GM18498 (cell line): ENCODE measurements around the gene GLIPR2.
"Not testable (repeated sequence)": the region's sequence is repeated elsewhere in the genome, so short reads cannot be mapped to it uniquely, and the experiment has no call there.

Source experiments
- ATAC-seq: cut with Tn5 transposase; IDR thresholded peaks from one replicate; pipeline ENCODE4 v1.9.1; 2021; ENCODE audit warnings: mild to moderate bottlenecking, moderate library complexity; ENCODE audit not compliant: unreplicated experiment

The GLIPR2 gene

GRCh38 chr9:36121971-36122370 is 14.6 kb upstream of the GLIPR2 start:
- ATAC-seq = no peak

DNA sequence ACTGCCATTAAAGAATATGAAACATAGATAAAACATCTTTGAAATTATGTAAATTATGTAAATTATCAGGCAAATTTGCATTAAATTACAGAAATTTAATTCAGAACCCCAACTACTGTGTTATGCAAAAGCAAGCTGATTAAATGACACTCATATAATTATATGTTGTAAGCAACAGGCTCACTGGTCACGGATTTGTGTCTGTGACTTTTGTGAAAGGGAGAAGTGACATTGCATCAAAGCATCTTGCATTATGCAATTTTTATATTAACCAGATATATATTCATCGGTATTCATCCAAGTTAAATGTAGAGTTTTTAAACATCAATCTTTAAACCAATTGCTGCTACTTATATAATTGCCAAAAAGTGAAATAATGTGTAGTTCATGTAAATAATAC is 13.0 kb upstream of the GLIPR2 start:
- no peak for ATAC-seq

- ATAC-seq = no peak
Observed at GRCh38 chr9:36125062-36125855, 11.3 kb upstream of the GLIPR2 start.

DNA sequence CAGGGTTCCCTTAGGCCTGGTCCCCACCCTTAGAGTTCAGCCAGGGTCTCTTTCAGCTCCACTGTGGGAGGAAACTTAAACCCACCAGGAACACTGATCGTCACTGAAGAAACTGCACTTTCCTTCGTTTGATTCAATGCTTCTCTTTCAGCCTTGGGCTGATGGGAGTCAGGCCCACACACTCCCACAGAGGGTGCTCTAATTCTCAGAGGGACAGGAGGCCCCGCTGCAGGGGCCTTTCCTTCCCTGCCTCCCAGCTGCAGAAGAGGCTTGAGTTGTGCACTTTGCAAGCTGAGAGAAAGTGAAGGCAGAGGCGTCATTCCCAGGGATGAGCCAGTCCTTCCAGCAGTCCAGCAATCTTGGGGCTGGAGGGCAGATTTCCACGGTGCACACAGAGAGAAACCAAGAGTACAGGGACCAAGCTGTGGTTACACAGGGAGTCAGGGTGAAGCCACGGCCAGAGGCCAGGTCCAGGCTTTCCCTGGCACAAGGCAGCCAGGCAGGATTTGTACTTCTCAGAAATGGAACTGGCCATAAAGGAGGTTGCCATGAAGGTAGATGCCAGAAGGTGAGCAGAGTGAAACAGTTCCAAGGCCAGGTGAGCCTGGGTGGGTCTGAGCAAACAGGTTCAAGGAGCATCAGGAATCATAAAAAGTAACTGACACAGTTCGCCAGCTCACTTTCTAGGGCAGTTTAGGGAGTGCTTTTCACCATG is 10.4 kb upstream of the GLIPR2 start:
- no peak for ATAC-seq

DNA sequence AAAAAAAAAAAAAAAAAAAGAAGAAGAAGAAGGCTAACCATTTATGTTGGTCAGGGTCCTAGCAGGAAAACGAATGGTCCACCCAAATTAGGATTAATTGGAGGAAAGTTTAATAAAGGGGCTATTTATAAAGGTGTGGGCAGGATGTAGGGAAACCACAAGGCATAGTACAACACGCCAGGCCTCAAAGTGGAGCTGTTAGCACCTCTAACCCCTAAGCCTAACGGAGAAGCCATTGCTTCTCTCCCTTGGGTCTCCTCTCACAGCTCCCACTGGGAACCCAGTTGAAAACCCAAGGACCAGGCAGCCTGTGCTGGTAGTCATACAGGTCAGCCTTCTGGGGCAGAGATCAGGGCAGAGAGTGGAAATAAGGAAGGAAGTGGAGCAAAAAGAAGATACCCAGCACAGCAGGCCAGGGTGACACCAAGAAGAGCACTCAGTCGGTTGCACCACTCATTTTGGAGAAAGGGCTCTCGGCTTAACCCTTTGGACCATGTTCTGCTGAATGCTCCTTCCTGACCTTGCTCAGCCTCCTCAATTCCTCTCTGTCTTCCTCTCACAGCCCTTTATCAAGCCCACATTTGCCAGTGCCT is 8.8 kb upstream of the GLIPR2 start:
- no peak for ATAC-seq

GRCh38 chr9:36128349-36128748 is 8.2 kb upstream of the GLIPR2 start:
- no peak for ATAC-seq

GRCh38 chr9:36129139-36129538 is 7.4 kb upstream of the GLIPR2 start:
- no peak for ATAC-seq

DNA sequence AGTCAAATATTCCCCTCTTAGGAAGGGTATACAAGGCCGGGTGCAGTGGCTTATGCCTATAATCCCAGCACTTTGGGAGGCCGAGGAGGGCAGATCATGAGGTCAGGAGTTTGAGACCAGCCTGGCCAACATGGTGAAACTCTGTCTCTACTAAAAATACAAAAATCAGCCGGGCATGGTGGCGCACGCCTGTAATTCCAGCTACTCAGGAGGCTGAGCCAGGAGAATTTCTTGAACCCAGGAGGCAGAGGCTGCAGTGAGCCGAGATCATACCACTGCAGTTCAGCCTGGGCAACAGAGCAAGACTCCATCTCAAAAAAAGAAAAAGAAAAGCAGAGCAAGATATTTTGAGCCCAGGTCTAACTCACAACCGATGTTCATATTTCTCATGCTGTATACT is 4.9 kb upstream of the GLIPR2 start:
- ATAC-seq = not testable (repeated sequence)

- no peak for ATAC-seq
Observed at GRCh38 chr9:36132086-36132485, 4.4 kb upstream of the GLIPR2 start.

- ATAC-seq = no peak
Observed at GRCh38 chr9:36134761-36135505, 1.6 kb upstream of the GLIPR2 start.

DNA sequence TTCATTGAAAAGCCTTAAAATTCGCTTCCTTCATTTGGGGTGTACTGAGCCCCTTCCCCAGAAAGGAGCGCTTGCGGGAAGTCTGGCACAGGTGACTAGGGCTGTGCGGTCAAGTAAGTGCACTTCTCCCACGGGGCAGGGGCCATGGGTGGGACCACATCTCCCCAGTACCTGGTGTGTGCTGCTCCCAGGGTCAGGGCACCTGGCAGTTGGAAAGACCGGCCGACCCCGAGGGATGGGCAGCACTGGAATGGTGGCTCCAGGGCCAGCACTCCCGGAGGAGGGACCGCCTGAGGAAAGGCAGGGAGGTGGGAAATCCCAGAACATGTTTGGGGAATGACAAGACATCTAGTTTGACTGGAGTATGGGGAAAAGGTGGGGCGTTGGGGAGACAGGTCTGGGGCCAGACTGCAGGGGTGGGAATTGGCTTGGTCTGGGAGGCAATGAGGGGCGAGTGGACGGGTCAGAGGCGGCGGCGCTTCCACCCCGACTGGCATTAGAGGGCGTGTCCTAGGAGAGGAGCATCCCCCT is 727 bp upstream of the GLIPR2 start:
- no peak for ATAC-seq

DNA sequence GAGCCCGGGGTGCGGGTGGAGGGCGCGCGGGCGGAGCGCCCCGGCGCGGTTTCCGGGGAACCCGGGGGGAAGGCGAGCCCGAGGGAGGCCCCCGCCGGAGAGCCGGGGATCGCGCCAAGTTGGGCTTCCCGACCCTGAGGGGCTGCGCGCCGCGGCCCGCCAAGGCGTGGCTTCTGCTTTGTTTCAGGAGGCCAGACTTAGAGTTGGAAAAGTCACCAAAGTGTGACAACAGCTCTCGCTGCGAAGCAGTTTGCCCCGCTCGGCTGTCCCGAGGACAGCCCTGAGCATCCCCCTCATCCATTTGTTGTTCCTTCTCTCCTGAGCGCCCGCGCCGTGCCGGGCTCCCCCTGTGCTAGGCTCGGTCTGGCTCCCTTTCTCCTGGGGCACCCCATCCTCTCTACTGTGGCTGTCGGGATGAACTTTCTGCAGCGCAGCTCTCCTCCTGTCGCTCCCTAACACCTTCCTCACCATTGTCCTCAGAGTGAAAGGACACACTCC is 410 bp downstream of the GLIPR2 start:
- ATAC-seq = no peak

- no peak for ATAC-seq
Observed at GRCh38 chr9:36137392-36138004, 965 bp downstream of the GLIPR2 start.

DNA sequence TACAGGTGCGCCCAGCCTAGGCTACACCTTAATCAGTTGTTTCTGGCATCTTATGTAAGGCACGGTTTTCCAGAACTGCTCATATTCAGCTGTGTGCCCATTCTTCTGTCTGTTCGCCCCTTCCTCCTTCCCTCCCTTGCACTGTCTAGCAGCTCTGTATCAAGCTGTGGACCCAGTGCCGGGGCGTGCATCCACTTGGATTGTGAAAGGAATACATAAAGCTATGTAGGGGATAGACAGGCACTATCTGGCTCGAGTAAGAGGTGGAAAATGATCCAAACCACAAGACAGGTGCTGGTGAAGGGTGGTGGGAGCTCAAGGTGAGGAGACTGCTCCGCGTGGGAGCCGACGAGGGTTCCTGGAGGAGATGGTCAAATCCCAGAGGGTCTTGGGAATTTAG is 2.0 kb downstream of the GLIPR2 start:
- no peak for ATAC-seq

- no peak for ATAC-seq
Observed at GRCh38 chr9:36138901-36139300, 2.4 kb downstream of the GLIPR2 start.

DNA sequence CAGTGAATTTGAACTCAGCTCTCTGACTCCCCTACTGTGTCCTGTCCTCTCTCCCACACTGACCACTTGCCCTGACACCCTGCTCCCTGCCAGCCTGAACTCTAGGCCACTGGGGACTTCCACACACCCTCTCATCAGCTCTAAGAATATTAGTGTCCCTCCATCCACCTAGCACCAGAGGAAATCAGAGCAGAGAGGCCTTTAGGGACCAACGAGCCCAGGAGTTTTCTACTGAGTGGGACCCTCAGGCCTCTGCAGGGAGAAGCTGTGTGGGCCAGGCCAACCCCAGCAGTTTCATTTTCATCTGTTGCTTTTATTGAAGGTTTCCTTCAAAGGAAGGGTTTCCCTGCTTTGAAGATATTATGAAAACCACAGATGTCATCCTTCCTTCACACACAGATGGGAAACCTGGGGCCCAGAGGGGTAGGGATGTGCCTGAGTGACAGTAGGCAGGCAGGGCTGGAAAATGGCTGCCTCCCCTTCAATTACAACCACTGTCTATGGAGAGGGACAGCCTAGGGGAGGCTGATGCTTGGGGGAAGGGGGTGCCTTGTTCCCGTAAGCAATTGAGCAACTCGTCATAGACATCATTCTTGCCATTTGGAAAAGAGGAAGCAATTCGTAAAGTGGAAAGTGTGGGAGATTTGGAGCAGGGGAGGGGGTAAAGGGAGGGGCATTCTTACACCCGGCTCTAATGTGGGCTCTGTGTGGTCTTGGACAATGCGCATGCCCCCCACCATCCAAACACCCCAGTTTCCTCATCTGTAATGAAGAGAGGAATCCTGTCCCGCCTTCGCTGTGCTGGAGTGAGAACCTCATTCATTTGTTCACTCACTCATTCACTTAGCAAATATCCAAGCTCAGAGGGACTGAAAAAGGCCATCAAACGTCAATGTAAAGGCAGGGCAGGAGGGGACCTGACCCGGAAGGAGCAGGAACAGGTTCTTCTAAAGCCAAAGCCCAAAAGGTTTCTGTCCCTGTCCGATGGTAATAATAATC is 3.9 kb downstream of the GLIPR2 start:
- ATAC-seq = no peak

DNA sequence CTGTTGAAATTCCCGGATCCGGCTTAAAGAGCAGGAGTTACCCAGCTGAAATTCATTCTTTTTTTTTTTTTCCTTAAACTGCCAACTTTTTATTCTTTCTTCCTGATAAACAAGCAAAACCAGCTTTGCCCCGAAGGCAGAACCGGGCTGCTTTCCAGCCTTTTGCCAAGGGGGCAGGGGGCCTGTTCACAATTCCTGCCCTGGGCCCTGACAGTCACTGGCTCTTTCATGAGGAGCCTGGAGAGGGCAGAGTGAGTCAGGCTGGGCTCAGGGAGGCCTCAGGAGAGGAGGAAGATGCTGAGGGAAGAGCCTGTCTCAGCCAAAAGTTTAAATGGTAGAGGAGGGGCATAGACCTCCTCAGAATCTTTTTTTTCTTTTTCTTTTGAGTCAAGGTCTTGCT is 4.8 kb downstream of the GLIPR2 start:
- no peak for ATAC-seq

DNA sequence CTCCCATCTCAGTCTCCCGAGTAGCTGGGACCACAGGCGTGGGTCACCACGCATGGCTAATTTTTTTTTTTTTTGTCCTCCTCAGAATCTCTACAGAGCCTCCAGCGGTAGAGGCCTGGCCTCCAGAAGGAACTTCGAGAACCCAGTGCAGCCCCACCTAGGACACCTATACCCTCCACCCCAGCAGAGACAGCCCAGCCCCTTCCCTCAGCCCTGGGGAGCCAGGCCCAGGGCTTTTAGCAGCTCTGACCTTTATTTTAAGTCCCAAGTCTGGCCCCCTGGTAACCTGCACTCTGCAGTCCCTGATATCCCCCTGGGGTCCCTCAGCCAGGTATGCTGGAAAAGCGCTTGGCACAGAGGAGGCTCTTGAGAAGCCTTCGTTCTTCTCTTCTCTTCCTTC is 5.2 kb downstream of the GLIPR2 start:
- no peak for ATAC-seq

DNA sequence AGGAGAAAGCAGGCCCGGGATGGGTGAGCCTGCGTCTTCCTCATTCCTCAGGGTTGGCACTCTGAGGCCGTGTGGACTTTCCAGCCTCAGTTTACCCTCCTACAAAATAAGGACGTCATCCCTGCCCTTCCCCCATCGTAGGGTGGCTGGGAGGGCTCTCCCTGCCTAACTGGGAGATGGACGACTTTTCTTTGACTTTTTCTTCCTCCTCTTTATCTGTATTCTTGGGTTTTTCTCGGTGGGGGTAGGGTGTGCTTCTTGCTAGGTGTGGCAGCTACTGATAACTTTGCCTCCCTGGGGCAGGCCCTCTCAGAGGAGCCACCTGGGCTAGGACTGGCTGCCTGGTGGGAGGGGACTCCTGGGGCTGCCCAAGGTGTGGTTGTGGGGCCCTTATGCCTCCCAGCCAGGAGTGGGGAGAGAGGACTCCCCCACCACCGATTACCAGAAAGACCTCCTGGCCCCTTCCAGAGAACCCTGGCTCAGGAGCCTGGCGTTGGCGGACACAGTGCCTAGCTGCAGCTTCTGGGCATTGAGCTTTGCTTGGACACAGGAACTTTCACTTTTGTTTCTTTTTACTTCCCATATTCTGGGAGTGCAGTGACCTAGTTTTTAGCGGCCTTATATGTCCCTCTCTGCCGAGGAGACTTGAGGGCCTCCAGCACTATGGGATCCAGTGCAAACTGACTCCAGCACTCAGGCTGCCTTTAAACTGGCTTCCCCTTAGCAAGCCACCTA is 6.1 kb downstream of the GLIPR2 start:
- ATAC-seq = no peak
